SK-N-SH (cell line): ENCODE measurements around the gene MELTF. TPM values are rescaled to one million over a fixed set of nuclear protein-coding genes. Genes with fewer than 3 reads are reported as not detected.

Experiments
- CTCF ChIA-PET: fragments of 300-600, 350-600 bp; formaldehyde crosslinking; extraction: SDS; loops from one replicate; lab custom pipeline; 2021; lab: Yijun Ruan, JAX
- POLR2A ChIA-PET: fragments of 350-600 bp; sonication (Branson Sonifier 250); formaldehyde crosslinking; extraction: SDS; loops from one replicate; lab custom pipeline; 2020; ENCODE audit warnings: antibody characterized with exemption, inconsistent platforms; lab: Yijun Ruan, JAX
- DNase-seq: peaks from one replicate; pipeline ENCODE4 v3.0.0; 2012
- H2AFZ ChIP-seq: fragments of 200-600 bp; sonication (generic); 2 replicates; pipeline ENCODE4 v1.8.1; 2016; ENCODE audit warnings: antibody characterized with exemption, mild to moderate bottlenecking, low read depth
- H3F3A ChIP-seq: fragments of 200-600 bp; sonication (generic); replicated peaks from 2 replicates; pipeline ENCODE3; 2016; ENCODE audit warnings: antibody characterized with exemption, mild to moderate bottlenecking; ENCODE audit not compliant: insufficient read depth
- H3K27ac ChIP-seq, 2 experiments: fragments of 200-500 bp in 1 of 2; fragments of 200-600 bp in 1 of 2; sonication (Bioruptor generic) in 1 of 2; sonication (generic), shearing (Covaris generic) in 1 of 2; 2 replicates each; pipeline versions ENCODE4 v1.5.1 to v1.6.1; 2014 to 2016; ENCODE audit warnings: low read depth in 2 of 2, inconsistent platforms in 1 of 2, low read length in 1 of 2, mild to moderate bottlenecking in 1 of 2, mixed read lengths in 1 of 2
- H3K27me3 ChIP-seq: fragments of 200-600 bp; sonication (generic), shearing (Covaris generic); 2 replicates; pipeline ENCODE4 v1.6.1; 2016; ENCODE audit warnings: mixed run types; ENCODE audit not compliant: insufficient read depth
- H3K36me3 ChIP-seq, 2 experiments: fragments of 200-500 bp in 1 of 2; fragments of 200-600 bp in 1 of 2; sonication (Bioruptor generic) in 1 of 2; sonication (generic) in 1 of 2; replicated peaks in 1 of 2; 2 replicates each; pipeline versions ENCODE3 to v1.5.1; 2014 to 2016; ENCODE audit warnings: low read length in 1 of 2, mild to moderate bottlenecking in 1 of 2; ENCODE audit not compliant: insufficient read depth in 2 of 2, control insufficient read depth in 1 of 2
- H3K4me1 ChIP-seq, 2 experiments: fragments of 200-500 bp in 1 of 2; fragments of 200-600 bp in 1 of 2; sonication (Bioruptor generic) in 1 of 2; sonication (generic), shearing (Covaris generic) in 1 of 2; 2 replicates each; pipeline versions ENCODE4 v1.5.1 to v1.6.1; 2014 to 2016; ENCODE audit warnings: low read depth in 1 of 2, low read length in 1 of 2, mixed run types in 1 of 2; ENCODE audit not compliant: insufficient read depth in 2 of 2, control insufficient read depth in 1 of 2
- H3K4me2 ChIP-seq: fragments of 200-600 bp; sonication (generic), shearing (Covaris generic); 2 replicates; pipeline ENCODE4 v1.6.1; 2017; ENCODE audit warnings: mixed run types
- H3K4me3 ChIP-seq, 2 experiments: fragments of 200-500 bp in 1 of 2; fragments of 200-600 bp in 1 of 2; sonication (Bioruptor generic) in 1 of 2; sonication (generic), shearing (Covaris generic) in 1 of 2; 2 replicates each; pipeline versions ENCODE4 v1.5.1 to v1.8.1; 2014 to 2016; ENCODE audit warnings: low read depth in 2 of 2, inconsistent platforms in 1 of 2, low read length in 1 of 2, mild to moderate bottlenecking in 1 of 2, mixed read lengths in 1 of 2, moderate library complexity in 1 of 2
- H3K79me2 ChIP-seq: fragments of 200-600 bp; sonication (generic); 2 replicates; pipeline ENCODE4 v1.8.1; 2017; ENCODE audit warnings: mild to moderate bottlenecking; ENCODE audit not compliant: insufficient read depth
- H3K9ac ChIP-seq: fragments of 200-600 bp; sonication (generic); 2 replicates; pipeline ENCODE4 v1.6.1; 2017; ENCODE audit warnings: mixed run types
- H3K9me2 ChIP-seq: fragments of 200-600 bp; sonication (generic); 2 replicates; pipeline ENCODE4 v1.6.1; 2017; ENCODE audit warnings: mixed run types
- H3K9me3 ChIP-seq: fragments of 200-600 bp; sonication (generic); 2 replicates; pipeline ENCODE4 v1.6.1; 2017; ENCODE audit warnings: mixed run types, mild to moderate bottlenecking, moderate library complexity
- H4K20me1 ChIP-seq: fragments of 200-600 bp; sonication (generic); 2 replicates; pipeline ENCODE4 v1.6.1; 2017; ENCODE audit warnings: mild to moderate bottlenecking, mixed run types; ENCODE audit not compliant: insufficient read depth
- EZH2phosphoT487 ChIP-seq: fragments of 200-600 bp; sonication (generic); IDR thresholded peaks from 2 replicates; pipeline ENCODE4 v1.6.1; 2017; ENCODE audit warnings: low read depth, mixed run types, mild to moderate bottlenecking, antibody characterized with exemption, moderate library complexity, borderline replicate concordance
- FOSL2 ChIP-seq: IDR thresholded peaks from 2 replicates; pipeline ENCODE4 v1.4.0; 2012; ENCODE audit warnings: low read depth, mild to moderate bottlenecking, moderate library complexity, borderline replicate concordance
- GABPA ChIP-seq: IDR thresholded peaks from 2 replicates; pipeline ENCODE4 v1.4.0; 2012; ENCODE audit warnings: low read depth, mild to moderate bottlenecking
- GATA2 ChIP-seq: sonication (generic); formaldehyde crosslinking; IDR thresholded peaks from 2 replicates; pipeline ENCODE4 v1.5.0; 2020; ENCODE audit warnings: mild to moderate bottlenecking, missing genetic modification reagents
- IRF3 ChIP-seq: fragments of 150-350 bp; IDR thresholded peaks from 2 replicates; pipeline ENCODE4 v1.6.1; 2016; ENCODE audit warnings: mild to moderate bottlenecking, low read depth, low read length
- MEF2A ChIP-seq: IDR thresholded peaks from 2 replicates; pipeline ENCODE4 v1.4.0; 2012; ENCODE audit warnings: low read depth, borderline replicate concordance
- NFIC ChIP-seq: IDR thresholded peaks from 2 replicates; pipeline ENCODE4 v1.4.0; 2012; ENCODE audit warnings: borderline replicate concordance
- NRF1 ChIP-seq: IDR thresholded peaks from 2 replicates; pipeline ENCODE4 v1.6.1; 2012; ENCODE audit warnings: low read depth, mild to moderate bottlenecking, low read length
- REST ChIP-seq: IDR thresholded peaks from 2 replicates; pipeline ENCODE4 v1.6.1; 2012; ENCODE audit warnings: mild to moderate bottlenecking, low read depth, low read length, moderate library complexity
- RFX5 ChIP-seq: IDR thresholded peaks from 2 replicates; pipeline ENCODE4 v1.6.1; 2012; ENCODE audit warnings: mild to moderate bottlenecking, improper control_type of control experiment, low read length
- RXRA ChIP-seq: IDR thresholded peaks from 2 replicates; pipeline ENCODE4 v1.4.0; 2012; ENCODE audit warnings: low read depth, mild to moderate bottlenecking, borderline replicate concordance
- YY1 ChIP-seq: IDR thresholded peaks from 2 replicates; pipeline ENCODE4 v1.4.0; 2012; ENCODE audit warnings: low read depth, mild to moderate bottlenecking
- ZBTB33 ChIP-seq: IDR thresholded peaks from 2 replicates; pipeline ENCODE4 v1.4.0; 2012; ENCODE audit warnings: low read depth, borderline replicate concordance
- WGBS: methylation state at CpG from one replicate; pipeline ENCODE4 v1.1.6; 2017; ENCODE audit warnings: low lambda C conversion rate; 5-methylcytosine and 5-hydroxymethylcytosine counted together
- polyA plus RNA-seq, 3 experiments: library from polyadenylated mRNA; depleted of rRNA; stranded (reverse); fragments of >200 nt; gene quantifications; 2 replicates each; pipeline ENCODE4 v1.2.3, GENCODE V29; 2012

MELTF gene
- polyA plus RNA-seq, 1 of the 3 experiments (the other 2 are of a cell fraction) = 32.4 TPM

GRCh38 chr3:196991581-196992460 is 37.8 kb downstream of the MELTF start:
- no peak overlapping the region for H3K27ac ChIP-seq
- no peaks in the 10 kb centered on the region for H4K20me1 ChIP-seq
- H3K9ac ChIP-seq = no peak overlapping the region
- H3K36me3 ChIP-seq = no peaks in the 10 kb centered on the region
- WGBS = 87% methylated on average over 13 of the region's 28 CpGs
- no peaks in the 10 kb centered on the region; the same call in 1 of the 2 replicates for H3K27me3 ChIP-seq
- no peaks in the 10 kb centered on the region for H3K79me2 ChIP-seq
- peaks cover 0 to 11% of the 10 kb centered on the region in 2 experiments; a peak in 1 of 4 replicates for H3K4me1 ChIP-seq
- TF ChIP-seq GABPA = no peak
- no peak for TF ChIP-seq IRF3
- no peak for TF ChIP-seq RXRA
- TF ChIP-seq NFIC = no peak
- TF ChIP-seq NRF1 = no peak
- TF ChIP-seq YY1 = no peak
- no peak for TF ChIP-seq GATA2
- TF ChIP-seq RFX5 = no peak
- no peak for TF ChIP-seq REST
- TF ChIP-seq EZH2phosphoT487 = no peak
- no peak for TF ChIP-seq MEF2A
- TF ChIP-seq FOSL2 = no peak
- no peak for TF ChIP-seq ZBTB33
- ChIA-PET POLR2A (interaction anchor here (0.6 kb wide), 1 partner anchor 427 kb away, joined by 3 read pairs; no protein-coding TSS in a partner anchor), CTCF (interaction anchor here (0.9 to 4.7 kb wide), 6 partner anchors 11 to 196 kb away, joined by 3 to 26 read pairs (median 14); partner anchors contain the start of gene MELTF)
- no peaks in the 10 kb centered on the region for H3K9me2 ChIP-seq
- no peak overlapping the region for H3K4me3 ChIP-seq
- no peaks in the 10 kb centered on the region for H3K9me3 ChIP-seq
- no peak overlapping the region for H3K4me2 ChIP-seq
- no peaks in the 10 kb centered on the region for H3F3A ChIP-seq
- H2AFZ ChIP-seq = no peak overlapping the region
- no peak for DNase-seq
